ENCODE measurements around the gene EIF2B1. TPM values are rescaled to one million over a fixed set of nuclear protein-coding genes. Genes with fewer than 3 reads are reported as not detected.

Gene EIF2B1
- total and polyA plus RNA-seq, 9 of the 15 experiments (the other 6 are each of a cell fraction or from before 2014, with no cell fraction given) = 35.7 to 195 (median 67.8) TPM

GRCh38 chr12:123601602-123602489 lies 31.6 kb downstream of the EIF2B1 start, which contains the start of gene DDX55 (continued):
- TF ChIP-seq ZNF274 (IDR thresholded peaks at IDR 0.05; ENCODE audit: borderline replicate concordance, low read depth, low read length) (no peak; the same call in 1 of the 2 replicates), ZKSCAN1 (IDR thresholded peaks at IDR 0.05; ENCODE audit: low read depth, low read length) (peak; percentile 83), NR4A1 (CRISPR knock-in tag; IDR thresholded peaks at IDR 0.05) (0 out of 2 replicates have a peak, but pooled peaks have one; percentile 2), NR4A1 (tag; IDR thresholded peaks at IDR 0.05) (peak; percentile 79; the same call in 1 of the 2 replicates), ESRRA (IDR thresholded peaks at IDR 0.05; ENCODE audit: borderline replicate concordance, low read depth) (peak; percentile 80), ZNF695 (CRISPR knock-in tag; IDR thresholded peaks at IDR 0.05) (no peak), ZNF75A (CRISPR knock-in tag; IDR thresholded peaks at IDR 0.05) (no peak), ADNP (tag; IDR thresholded peaks at IDR 0.05) (no peak), KHSRP (IDR thresholded peaks at IDR 0.05) (no peak), ZNF699 (CRISPR knock-in tag; IDR thresholded peaks at IDR 0.05; ENCODE audit: insufficient replicate concordance) (no peak), CBX3 (IDR thresholded peaks at IDR 0.05; ENCODE audit: borderline replicate concordance in 1 of 2, low read length in 2 of 2) (peak in 1 of 2 experiments; percentile 71; a peak in 1 of 3 replicates), SETDB1 (IDR thresholded peaks at IDR 0.05; ENCODE audit: low read length) (no peak), THRAP3 (IDR thresholded peaks at IDR 0.05; ENCODE audit: borderline replicate concordance) (no peak), NEUROD1 (IDR thresholded peaks at IDR 0.05; ENCODE audit: borderline replicate concordance, low read depth, low read length, partially characterized antibody) (peak; percentile 85), ZNF764 (CRISPR knock-in tag; IDR thresholded peaks at IDR 0.05; ENCODE audit: low read depth) (0 out of 2 replicates have a peak, but pooled peaks have one; percentile 70), PML (IDR thresholded peaks at IDR 0.05; ENCODE audit: low read length) (peak; percentile 78), NFE2 (IDR thresholded peaks at IDR 0.05; ENCODE audit: low read depth) (peak; percentile 10; the same call in 1 of the 2 replicates), UBTF (IDR thresholded peaks at IDR 0.05; ENCODE audit: borderline replicate concordance in 1 of 2, low read depth in 2 of 2, low read length in 2 of 2) (peak in 1 of 2 experiments; percentile 81; a peak in 2 of 4 replicates), SUPT5H (IDR thresholded peaks at IDR 0.05) (peak; percentile 91), GTF2A2 (tag; IDR thresholded peaks at IDR 0.05) (peak; percentile 72; the same call in 1 of the 2 replicates), RBM34 (IDR thresholded peaks at IDR 0.05; ENCODE audit: borderline replicate concordance, insufficient read depth, low read length) (no peak; the same call in 1 of the 2 replicates), HDAC1 (IDR thresholded peaks at IDR 0.05) (peak in 1 of 2 experiments; percentile 99; a peak in 2 of 4 replicates), MTF1 (CRISPR knock-in tag; IDR thresholded peaks at IDR 0.05; ENCODE audit: borderline replicate concordance) (no peak), SP1 (CRISPR knock-in tag; IDR thresholded peaks at IDR 0.05) (peak; percentile 97), MAZ (CRISPR knock-in tag; conservative IDR thresholded peaks at IDR 0.05 in 1 of 2, IDR thresholded peaks at IDR 0.05 in 1 of 2) (peak; percentile 97 to 98)
